ENCODE data around the gene AHCYL1.

Gene AHCYL1

GRCh38 chr1:110035236-110035752 lies 50.7 kb downstream of the AHCYL1 start:
- no peak for DNase-seq (ENCODE audit: low read depth, low spot score)

GRCh38 chr1:110038271-110038670 lies 53.7 kb downstream of the AHCYL1 start:
- DNase-seq (ENCODE audit: low read depth, low spot score), result no peak

- no peak for DNase-seq (ENCODE audit: low read depth, low spot score)
Observed at GRCh38 chr1:110039641-110040040, 55.1 kb downstream of the AHCYL1 start.

- no peak for DNase-seq (ENCODE audit: low read depth, low spot score)
Observed at GRCh38 chr1:110040548-110040947, 56.0 kb downstream of the AHCYL1 start.

- DNase-seq (ENCODE audit: low read depth, low spot score), result no peak
Observed at GRCh38 chr1:110043016-110043415, 58.5 kb downstream of the AHCYL1 start.

- no peak for DNase-seq (ENCODE audit: low read depth, low spot score)
Observed at GRCh38 chr1:110047463-110047862, 62.9 kb downstream of the AHCYL1 start.

- no peak for DNase-seq (ENCODE audit: low read depth, low spot score)
Observed at GRCh38 chr1:110048240-110048639, 63.7 kb downstream of the AHCYL1 start.

- no peak for DNase-seq (ENCODE audit: low read depth, low spot score)
Observed at GRCh38 chr1:110048923-110049601, 64.5 kb downstream of the AHCYL1 start.

- no peak for DNase-seq (ENCODE audit: low read depth, low spot score)
Observed at GRCh38 chr1:110049801-110050601, 65.4 kb downstream of the AHCYL1 start.

- no peak for DNase-seq (ENCODE audit: low read depth, low spot score)
Observed at GRCh38 chr1:110050602-110051261, 66.2 kb downstream of the AHCYL1 start.

- DNase-seq (ENCODE audit: low read depth, low spot score), result no peak
Observed at GRCh38 chr1:110051262-110051648, 66.7 kb downstream of the AHCYL1 start.

- no peak for DNase-seq (ENCODE audit: low read depth, low spot score)
Observed at GRCh38 chr1:110053552-110054428, 69.2 kb downstream of the AHCYL1 start.

GRCh38 chr1:110055493-110056284 lies 71.1 kb downstream of the AHCYL1 start:
- no peak for DNase-seq (ENCODE audit: low read depth, low spot score)

- no peak for DNase-seq (ENCODE audit: low read depth, low spot score)
Observed at GRCh38 chr1:110056285-110056683, 71.7 kb downstream of the AHCYL1 start.

- no peak for DNase-seq (ENCODE audit: low read depth, low spot score)
Observed at GRCh38 chr1:110056776-110057175, 72.2 kb downstream of the AHCYL1 start.

GRCh38 chr1:110057963-110058518 lies 73.5 kb downstream of the AHCYL1 start:
- DNase-seq (ENCODE audit: low read depth, low spot score), result no peak

GRCh38 chr1:110058591-110058990 lies 74.0 kb downstream of the AHCYL1 start:
- no peak for DNase-seq (ENCODE audit: low read depth, low spot score)

GRCh38 chr1:110059133-110059863 lies 74.7 kb downstream of the AHCYL1 start:
- DNase-seq (ENCODE audit: low read depth, low spot score), result no peak

GRCh38 chr1:110060034-110060661 lies 75.6 kb downstream of the AHCYL1 start:
- DNase-seq (ENCODE audit: low read depth, low spot score), result no peak

All from brain pericyte (primary cell).